Upper lobe of left lung (tissue), 4 donors: ENCODE data around the gene ADH1B.

Experiments
- CTCF ChIP-seq, 6 experiments: fragments of 450-650 bp in 4 of 6; fragments of 200-600 bp in 2 of 6; sonication (generic) in 2 of 6; IDR thresholded peaks; one replicate each; pipeline ENCODE4 v1.5.1; 2016 to 2019; ENCODE audit warnings: antibody characterized with exemption in 6 of 6
- POLR2A ChIP-seq, 4 donors: fragments of 450-650 bp; IDR thresholded peaks; one replicate each; pipeline ENCODE4 v1.5.1; 2016 to 2017; ENCODE audit warnings: antibody characterized with exemption in 4 of 4, mild to moderate bottlenecking in 2 of 4
- POLR2AphosphoS5 ChIP-seq, 2 donors: sonication (generic); formaldehyde crosslinking; IDR thresholded peaks; one replicate each; pipeline ENCODE4 v1.5.1; 2017; ENCODE audit warnings: antibody characterized with exemption in 2 of 2

GRCh38 chr4:99317354-99317753, 3.8 kb downstream of the ADH1B start:
- no peak for TF ChIP-seq CTCF (IDR thresholded peaks at IDR 0.05)
- no peak for TF ChIP-seq POLR2AphosphoS5 (IDR thresholded peaks at IDR 0.05)
- no peak for TF ChIP-seq POLR2A (IDR thresholded peaks at IDR 0.05)
